ENCODE measurements around the gene GMPPA. TPM values are rescaled to one million over a fixed set of nuclear protein-coding genes. Genes with fewer than 3 reads are reported as not detected.

Gene GMPPA
- total RNA-seq, 2 donors from 2014 or later: 21.6 to 23.3 TPM

DNA sequence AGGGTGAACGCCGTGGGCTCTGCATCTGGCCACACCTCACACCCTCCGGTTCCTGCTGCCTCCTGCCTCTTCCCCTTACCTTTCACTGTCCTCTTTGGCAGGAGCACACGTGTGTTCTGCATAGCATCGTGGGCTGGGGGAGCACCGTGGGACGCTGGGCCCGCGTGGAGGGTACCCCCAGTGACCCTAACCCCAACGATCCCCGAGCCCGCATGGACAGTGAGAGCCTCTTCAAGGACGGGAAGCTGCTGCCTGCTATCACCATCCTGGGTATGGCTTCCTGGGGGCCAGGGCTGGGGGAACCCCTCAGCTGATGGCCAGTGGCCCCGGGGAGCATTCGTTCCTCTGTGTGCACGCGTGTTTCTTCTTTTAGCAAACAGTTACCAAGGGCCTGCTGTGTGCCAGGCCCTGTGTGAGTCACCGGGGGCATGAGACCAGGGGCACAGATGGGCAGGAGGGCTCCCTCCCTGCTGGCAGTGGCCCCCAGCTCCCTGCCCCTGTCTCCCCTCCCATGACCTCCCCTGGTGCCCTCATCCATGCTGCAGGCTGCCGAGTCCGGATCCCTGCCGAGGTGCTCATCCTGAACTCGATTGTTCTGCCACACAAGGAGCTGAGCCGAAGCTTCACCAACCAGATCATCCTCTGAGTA lies 7.6 kb downstream of the GMPPA start:
- no peak for DNase-seq (ENCODE audit: low spot score)
- TF ChIP-seq, protein P1, sequence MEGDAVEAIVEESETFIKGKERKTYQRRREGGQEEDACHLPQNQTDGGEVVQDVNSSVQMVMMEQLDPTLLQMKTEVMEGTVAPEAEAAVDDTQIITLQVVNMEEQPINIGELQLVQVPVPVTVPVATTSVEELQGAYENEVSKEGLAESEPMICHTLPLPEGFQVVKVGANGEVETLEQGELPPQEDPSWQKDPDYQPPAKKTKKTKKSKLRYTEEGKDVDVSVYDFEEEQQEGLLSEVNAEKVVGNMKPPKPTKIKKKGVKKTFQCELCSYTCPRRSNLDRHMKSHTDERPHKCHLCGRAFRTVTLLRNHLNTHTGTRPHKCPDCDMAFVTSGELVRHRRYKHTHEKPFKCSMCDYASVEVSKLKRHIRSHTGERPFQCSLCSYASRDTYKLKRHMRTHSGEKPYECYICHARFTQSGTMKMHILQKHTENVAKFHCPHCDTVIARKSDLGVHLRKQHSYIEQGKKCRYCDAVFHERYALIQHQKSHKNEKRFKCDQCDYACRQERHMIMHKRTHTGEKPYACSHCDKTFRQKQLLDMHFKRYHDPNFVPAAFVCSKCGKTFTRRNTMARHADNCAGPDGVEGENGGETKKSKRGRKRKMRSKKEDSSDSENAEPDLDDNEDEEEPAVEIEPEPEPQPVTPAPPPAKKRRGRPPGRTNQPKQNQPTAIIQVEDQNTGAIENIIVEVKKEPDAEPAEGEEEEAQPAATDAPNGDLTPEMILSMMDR (IDR thresholded peaks at IDR 0.05): no peak
- H3K27me3 ChIP-seq: no peaks in the 10 kb centered on the region
- H3K4me3 ChIP-seq: no peak overlapping the region
- H3K4me1 ChIP-seq: peaks cover 0 to 43% of the 10 kb centered on the region in 2 donors
- H3K27ac ChIP-seq: no peak overlapping the region
- H3K9me3 ChIP-seq: no peaks in the 10 kb centered on the region
- peaks cover 33% of the 10 kb centered on the region for H3K36me3 ChIP-seq

DNA sequence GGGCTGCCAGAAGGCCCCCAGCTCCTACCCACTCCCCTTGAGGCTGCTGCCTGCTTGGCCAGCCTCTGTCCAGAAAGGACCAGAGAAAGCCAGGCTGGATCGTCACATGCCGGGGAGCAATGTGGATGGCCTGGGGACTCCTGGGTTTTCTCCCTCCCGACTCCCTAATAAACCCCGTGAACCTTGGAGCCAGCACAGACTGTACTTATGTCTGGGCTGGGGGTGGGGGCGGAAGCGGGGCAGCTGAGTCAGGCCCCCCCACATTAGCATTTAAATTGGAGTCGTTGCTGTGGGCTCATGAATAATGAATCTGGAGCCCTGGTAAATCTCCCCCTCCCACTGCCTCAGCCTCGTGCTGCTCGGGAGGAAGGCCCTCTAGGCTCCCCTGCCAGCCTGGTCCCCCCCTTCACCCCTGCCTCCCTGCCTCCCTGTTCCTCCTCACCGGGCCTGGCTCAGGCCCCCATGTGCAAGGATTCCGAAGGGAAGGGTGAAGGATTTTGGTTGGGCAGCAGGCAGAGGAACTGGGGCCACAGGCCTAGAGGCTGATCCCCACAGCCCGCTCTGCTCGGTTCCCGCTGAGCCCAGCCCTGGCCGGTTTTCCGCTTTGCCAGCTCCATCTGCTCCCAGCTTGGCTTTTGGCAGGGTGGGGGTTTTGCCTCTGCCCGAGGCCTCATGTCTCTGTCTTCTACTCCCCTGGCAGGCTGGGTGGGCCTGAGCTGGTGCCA lies 8.3 kb downstream of the GMPPA start:
- Histone ChIP-seq H3K9me3 (no peaks in the 10 kb centered on the region), H3K4me1 (peaks cover 0 to 50% of the 10 kb centered on the region in 2 donors), H3K4me3 (no peak overlapping the region), H3K27ac (peak overlapping the region; percentile 2 to 35), H3K27me3 (no peaks in the 10 kb centered on the region), H3K36me3 (peaks cover 33% of the 10 kb centered on the region)
- TF ChIP-seq, protein P1 (IDR thresholded peaks at IDR 0.05): no peak
- DNase-seq (ENCODE audit: low spot score): no peak

DNA sequence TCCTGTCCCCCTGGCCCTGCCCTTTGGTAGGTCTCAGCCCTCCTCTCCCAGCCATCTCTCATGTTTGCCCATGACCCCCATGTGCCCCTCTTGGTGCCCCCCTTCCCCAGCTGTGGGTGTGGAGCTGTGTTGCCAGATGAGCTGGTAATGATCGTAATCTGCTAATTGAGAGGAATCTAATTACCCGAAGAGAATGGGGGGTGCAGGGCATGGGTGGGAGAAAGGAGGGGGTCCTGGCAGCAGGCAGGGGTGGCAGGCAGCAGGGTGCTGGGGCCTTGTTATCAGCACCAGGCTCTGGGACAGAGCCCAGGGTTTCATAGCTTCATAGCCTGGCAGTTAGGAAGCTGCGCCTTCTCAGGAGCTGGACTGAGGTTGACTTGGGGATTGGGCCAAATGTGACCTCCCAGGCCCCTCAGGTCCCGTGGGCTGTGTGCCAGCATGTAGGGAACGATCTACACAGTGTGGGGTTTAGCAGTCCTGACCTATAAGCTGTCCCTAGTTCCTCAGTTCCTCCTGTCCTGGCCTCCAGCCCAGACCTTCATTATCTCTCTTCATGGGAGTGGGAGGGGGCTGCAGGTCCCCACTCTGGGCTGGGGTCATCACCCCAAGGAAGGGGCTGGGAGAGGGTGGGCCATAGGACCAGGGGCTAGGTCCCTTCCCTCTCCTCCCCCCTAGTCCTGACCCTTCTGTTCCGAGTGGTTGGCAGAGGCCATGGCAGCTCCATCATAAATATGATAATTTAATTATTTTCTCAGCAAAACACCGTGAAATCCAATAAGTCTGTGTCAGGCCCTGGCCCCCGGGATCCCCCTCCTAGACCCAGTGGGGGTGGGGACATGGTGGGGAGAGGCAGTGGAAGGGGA lies 9.1 kb downstream of the GMPPA start:
- Histone ChIP-seq H3K4me1 (peaks cover 0 to 58% of the 10 kb centered on the region in 2 donors), H3K9me3 (no peaks in the 10 kb centered on the region), H3K27me3 (no peaks in the 10 kb centered on the region), H3K36me3 (peaks cover 33% of the 10 kb centered on the region), H3K4me3 (no peak overlapping the region), H3K27ac (peak overlapping the region; percentile 11 to 35)
- TF ChIP-seq, protein P1 (IDR thresholded peaks at IDR 0.05): no peak
- no peak for DNase-seq (ENCODE audit: low spot score)

- H3K4me3 ChIP-seq: no peak overlapping the region
- TF ChIP-seq, protein P1 (IDR thresholded peaks at IDR 0.05): no peak
- H3K27me3 ChIP-seq: no peaks in the 10 kb centered on the region
These were observed 9.7 kb downstream of the GMPPA start for GRCh38 chr2:219508444-219508734.

DNA sequence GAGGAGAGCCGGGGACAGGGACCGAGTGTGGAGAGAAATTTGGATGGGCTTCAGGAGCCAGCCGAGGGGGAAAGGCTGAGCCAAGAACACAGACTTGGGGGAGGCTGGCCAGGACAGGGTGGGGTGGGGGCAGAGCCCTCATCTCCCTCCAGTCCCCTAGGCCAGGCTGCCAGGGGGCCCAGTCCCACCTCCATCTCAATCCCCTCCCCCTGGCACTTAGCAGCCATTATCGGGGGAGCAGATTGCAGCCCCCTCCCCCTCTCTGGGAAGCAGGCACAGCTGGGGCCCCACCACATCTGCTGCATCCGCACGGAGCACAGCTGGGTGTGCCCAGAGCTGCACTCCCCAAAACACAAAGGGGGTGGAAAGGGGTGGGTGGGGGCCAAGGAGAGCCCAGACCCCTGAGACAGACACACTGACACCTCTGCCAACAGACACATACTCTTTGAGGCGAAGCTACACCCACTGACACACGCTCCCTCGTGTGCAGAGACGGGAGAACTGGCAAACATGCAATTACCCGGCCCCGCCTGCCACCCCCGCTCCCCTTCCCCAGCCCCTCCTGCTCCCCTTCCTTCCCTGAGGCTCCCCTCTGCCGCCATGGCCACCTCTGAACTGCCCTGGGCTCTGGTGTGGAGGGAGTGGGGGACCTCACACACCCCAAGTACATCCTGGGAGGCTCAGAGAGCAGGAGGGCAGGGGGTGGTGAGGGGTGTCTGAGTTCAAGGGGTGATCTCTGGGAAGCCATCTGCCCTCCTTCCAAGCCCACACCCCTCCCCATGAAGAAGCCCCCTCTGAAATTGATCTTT lies 10.5 kb downstream of the GMPPA start:
- H3K27ac ChIP-seq: peak overlapping the region in 1 of 2 donors; percentile 29
- no peak for DNase-seq (ENCODE audit: low spot score)
- peaks cover 19% of the 10 kb centered on the region for H3K36me3 ChIP-seq
- TF ChIP-seq, protein P1 (IDR thresholded peaks at IDR 0.05): no peak
- H3K4me1 ChIP-seq: peaks cover 0 to 72% of the 10 kb centered on the region in 2 donors
- H3K9me3 ChIP-seq: no peaks in the 10 kb centered on the region
- no peak overlapping the region for H3K4me3 ChIP-seq
- H3K27me3 ChIP-seq: no peaks in the 10 kb centered on the region

More at GRCh38 chr2:219508444-219508734, 9.7 kb downstream of the GMPPA start:
- no peaks in the 10 kb centered on the region for H3K9me3 ChIP-seq
- peaks cover 0 to 64% of the 10 kb centered on the region in 2 donors for H3K4me1 ChIP-seq
- H3K27ac ChIP-seq: peak overlapping the region in 1 of 2 donors; percentile 11
- H3K36me3 ChIP-seq: peaks cover 27% of the 10 kb centered on the region
- no peak for DNase-seq (ENCODE audit: low spot score)

All from right atrium auricular region (tissue), 2 donors.